Measurements from ENCODE around the gene SERINC3. TPM values are rescaled to one million over a fixed set of nuclear protein-coding genes. Genes with fewer than 3 reads are reported as not detected.

Gene SERINC3
- total RNA-seq, 1 experiment from 2014 or later = 41.3 TPM

DNA sequence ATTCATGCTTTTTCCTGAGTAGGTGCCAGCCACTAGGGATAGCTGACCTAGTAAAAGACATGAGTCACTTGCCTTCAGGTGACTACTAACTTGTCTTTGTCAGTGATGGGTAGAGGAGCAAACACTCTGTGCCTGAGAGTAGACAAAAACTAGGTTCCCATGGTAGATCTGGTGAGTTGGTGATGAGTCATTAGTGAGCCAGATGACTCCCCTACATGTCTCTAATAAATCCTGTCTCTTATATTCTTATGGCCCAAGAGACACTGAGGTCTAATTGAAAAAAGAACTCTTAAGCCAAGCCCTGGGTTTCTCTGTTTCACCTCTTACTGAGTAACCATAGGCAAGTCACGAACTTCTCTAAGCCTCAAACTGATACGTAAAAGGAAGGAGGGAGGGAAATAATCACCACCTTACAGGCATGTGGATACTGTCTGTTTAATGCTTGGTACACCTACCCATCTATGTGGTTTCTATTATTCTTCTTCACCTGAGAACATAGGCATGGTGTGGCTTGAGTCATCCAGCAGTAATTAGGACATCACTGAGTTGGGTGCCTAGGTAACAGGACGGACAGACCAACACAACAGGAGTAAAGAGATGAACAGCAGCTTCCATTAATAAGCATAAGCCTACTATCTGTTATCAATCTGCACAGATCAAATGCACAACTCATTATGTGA lies 25.9 kb downstream of the SERINC3 start (continued):
- TF ChIP-seq, protein P1, sequence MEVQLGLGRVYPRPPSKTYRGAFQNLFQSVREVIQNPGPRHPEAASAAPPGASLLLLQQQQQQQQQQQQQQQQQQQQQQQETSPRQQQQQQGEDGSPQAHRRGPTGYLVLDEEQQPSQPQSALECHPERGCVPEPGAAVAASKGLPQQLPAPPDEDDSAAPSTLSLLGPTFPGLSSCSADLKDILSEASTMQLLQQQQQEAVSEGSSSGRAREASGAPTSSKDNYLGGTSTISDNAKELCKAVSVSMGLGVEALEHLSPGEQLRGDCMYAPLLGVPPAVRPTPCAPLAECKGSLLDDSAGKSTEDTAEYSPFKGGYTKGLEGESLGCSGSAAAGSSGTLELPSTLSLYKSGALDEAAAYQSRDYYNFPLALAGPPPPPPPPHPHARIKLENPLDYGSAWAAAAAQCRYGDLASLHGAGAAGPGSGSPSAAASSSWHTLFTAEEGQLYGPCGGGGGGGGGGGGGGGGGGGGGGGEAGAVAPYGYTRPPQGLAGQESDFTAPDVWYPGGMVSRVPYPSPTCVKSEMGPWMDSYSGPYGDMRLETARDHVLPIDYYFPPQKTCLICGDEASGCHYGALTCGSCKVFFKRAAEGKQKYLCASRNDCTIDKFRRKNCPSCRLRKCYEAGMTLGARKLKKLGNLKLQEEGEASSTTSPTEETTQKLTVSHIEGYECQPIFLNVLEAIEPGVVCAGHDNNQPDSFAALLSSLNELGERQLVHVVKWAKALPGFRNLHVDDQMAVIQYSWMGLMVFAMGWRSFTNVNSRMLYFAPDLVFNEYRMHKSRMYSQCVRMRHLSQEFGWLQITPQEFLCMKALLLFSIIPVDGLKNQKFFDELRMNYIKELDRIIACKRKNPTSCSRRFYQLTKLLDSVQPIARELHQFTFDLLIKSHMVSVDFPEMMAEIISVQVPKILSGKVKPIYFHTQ (CRISPR knock-in tag; IDR thresholded peaks at IDR 0.05) = no peak
- TF ChIP-seq SMAD4 (CRISPR knock-in tag; IDR thresholded peaks at IDR 0.05) (no peak), FOXP1 (CRISPR knock-in tag; IDR thresholded peaks at IDR 0.05; ENCODE audit: borderline replicate concordance) (no peak), MLX (CRISPR knock-in tag; IDR thresholded peaks at IDR 0.05) (no peak), ZNF219 (CRISPR knock-in tag; IDR thresholded peaks at IDR 0.05; ENCODE audit: borderline replicate concordance) (no peak), IRF1 (CRISPR knock-in tag; IDR thresholded peaks at IDR 0.05) (no peak)
- TF ChIP-seq, protein P2, sequence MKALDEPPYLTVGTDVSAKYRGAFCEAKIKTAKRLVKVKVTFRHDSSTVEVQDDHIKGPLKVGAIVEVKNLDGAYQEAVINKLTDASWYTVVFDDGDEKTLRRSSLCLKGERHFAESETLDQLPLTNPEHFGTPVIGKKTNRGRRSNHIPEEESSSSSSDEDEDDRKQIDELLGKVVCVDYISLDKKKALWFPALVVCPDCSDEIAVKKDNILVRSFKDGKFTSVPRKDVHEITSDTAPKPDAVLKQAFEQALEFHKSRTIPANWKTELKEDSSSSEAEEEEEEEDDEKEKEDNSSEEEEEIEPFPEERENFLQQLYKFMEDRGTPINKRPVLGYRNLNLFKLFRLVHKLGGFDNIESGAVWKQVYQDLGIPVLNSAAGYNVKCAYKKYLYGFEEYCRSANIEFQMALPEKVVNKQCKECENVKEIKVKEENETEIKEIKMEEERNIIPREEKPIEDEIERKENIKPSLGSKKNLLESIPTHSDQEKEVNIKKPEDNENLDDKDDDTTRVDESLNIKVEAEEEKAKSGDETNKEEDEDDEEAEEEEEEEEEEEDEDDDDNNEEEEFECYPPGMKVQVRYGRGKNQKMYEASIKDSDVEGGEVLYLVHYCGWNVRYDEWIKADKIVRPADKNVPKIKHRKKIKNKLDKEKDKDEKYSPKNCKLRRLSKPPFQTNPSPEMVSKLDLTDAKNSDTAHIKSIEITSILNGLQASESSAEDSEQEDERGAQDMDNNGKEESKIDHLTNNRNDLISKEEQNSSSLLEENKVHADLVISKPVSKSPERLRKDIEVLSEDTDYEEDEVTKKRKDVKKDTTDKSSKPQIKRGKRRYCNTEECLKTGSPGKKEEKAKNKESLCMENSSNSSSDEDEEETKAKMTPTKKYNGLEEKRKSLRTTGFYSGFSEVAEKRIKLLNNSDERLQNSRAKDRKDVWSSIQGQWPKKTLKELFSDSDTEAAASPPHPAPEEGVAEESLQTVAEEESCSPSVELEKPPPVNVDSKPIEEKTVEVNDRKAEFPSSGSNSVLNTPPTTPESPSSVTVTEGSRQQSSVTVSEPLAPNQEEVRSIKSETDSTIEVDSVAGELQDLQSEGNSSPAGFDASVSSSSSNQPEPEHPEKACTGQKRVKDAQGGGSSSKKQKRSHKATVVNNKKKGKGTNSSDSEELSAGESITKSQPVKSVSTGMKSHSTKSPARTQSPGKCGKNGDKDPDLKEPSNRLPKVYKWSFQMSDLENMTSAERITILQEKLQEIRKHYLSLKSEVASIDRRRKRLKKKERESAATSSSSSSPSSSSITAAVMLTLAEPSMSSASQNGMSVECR (CRISPR knock-in tag; IDR thresholded peaks at IDR 0.05; ENCODE audit: borderline replicate concordance) = no peak

GRCh38 chr20:44495257-44495656 lies 26.6 kb downstream of the SERINC3 start:
- Mint-ChIP-seq H3K36me3 (peaks cover 44% of the 10 kb centered on the region), H3K4me3 (no peak overlapping the region), H3K4me1 (no peaks in the 10 kb centered on the region), H3K9me3 (no peaks in the 10 kb centered on the region), H3K27me3 (ENCODE audit: low read depth) (no peaks in the 10 kb centered on the region), H3K27ac (no peak overlapping the region)
- CTCF ChIA-PET = no interaction called here
- ATAC-seq = no peak
- POLR2A ChIA-PET = no interaction called here
- DNase-seq (ENCODE audit: low spot score) = no peak
- peak; percentile 84 for TF ChIP-seq GABPB1 (CRISPR knock-in tag; IDR thresholded peaks at IDR 0.05)
- TF ChIP-seq NR1H2 (CRISPR knock-in tag; IDR thresholded peaks at IDR 0.05) = no peak

DNA sequence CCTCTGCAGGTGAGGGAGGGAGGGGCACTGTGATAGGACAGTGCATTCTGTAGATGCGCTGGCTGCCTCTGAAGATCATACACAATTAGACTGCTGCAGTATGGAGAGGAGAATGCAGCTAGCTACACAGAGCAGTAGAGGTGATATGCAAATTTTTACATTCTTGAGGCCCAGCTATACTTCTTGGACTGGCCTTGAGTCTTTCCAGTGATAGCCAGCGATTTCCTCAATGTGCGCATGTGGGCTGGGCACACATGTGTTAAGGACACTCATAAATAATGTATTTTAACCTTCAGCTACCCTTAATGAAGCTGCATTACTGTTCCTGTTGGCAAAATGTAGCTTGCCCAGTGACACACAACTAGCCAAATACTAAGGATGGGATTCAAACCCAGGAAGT lies 27.2 kb downstream of the SERINC3 start:
- POLR2A ChIA-PET = interaction anchor here (0.6 kb wide), 1 partner anchor 129 kb away, joined by 4 read pairs; no protein-coding TSS in a partner anchor
- TF ChIP-seq ZNF671 (CRISPR knock-in tag; IDR thresholded peaks at IDR 0.05) = no peak
- no peak for TF ChIP-seq ZMAT4 (CRISPR knock-in tag; IDR thresholded peaks at IDR 0.05)
- TF ChIP-seq TEAD4 (CRISPR knock-in tag; IDR thresholded peaks at IDR 0.05) = no peak
- no peak for TF ChIP-seq IRF1 (CRISPR knock-in tag; IDR thresholded peaks at IDR 0.05)
- no peak for TF ChIP-seq HMGA2 (CRISPR knock-in tag; IDR thresholded peaks at IDR 0.05)
- no peak for TF ChIP-seq KAT7 (CRISPR knock-in tag; IDR thresholded peaks at IDR 0.05; ENCODE audit: borderline replicate concordance)
- TF ChIP-seq, protein P3, sequence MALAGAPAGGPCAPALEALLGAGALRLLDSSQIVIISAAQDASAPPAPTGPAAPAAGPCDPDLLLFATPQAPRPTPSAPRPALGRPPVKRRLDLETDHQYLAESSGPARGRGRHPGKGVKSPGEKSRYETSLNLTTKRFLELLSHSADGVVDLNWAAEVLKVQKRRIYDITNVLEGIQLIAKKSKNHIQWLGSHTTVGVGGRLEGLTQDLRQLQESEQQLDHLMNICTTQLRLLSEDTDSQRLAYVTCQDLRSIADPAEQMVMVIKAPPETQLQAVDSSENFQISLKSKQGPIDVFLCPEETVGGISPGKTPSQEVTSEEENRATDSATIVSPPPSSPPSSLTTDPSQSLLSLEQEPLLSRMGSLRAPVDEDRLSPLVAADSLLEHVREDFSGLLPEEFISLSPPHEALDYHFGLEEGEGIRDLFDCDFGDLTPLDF (CRISPR knock-in tag; IDR thresholded peaks at IDR 0.05) = no peak
- no peak for TF ChIP-seq ATF2 (CRISPR knock-in tag; IDR thresholded peaks at IDR 0.05; ENCODE audit: borderline replicate concordance, low read depth)
- TF ChIP-seq, protein P4, sequence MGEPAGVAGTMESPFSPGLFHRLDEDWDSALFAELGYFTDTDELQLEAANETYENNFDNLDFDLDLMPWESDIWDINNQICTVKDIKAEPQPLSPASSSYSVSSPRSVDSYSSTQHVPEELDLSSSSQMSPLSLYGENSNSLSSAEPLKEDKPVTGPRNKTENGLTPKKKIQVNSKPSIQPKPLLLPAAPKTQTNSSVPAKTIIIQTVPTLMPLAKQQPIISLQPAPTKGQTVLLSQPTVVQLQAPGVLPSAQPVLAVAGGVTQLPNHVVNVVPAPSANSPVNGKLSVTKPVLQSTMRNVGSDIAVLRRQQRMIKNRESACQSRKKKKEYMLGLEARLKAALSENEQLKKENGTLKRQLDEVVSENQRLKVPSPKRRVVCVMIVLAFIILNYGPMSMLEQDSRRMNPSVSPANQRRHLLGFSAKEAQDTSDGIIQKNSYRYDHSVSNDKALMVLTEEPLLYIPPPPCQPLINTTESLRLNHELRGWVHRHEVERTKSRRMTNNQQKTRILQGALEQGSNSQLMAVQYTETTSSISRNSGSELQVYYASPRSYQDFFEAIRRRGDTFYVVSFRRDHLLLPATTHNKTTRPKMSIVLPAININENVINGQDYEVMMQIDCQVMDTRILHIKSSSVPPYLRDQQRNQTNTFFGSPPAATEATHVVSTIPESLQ (CRISPR knock-in tag; IDR thresholded peaks at IDR 0.05) = no peak
- TF ChIP-seq NR1H2 (CRISPR knock-in tag; IDR thresholded peaks at IDR 0.05) = no peak

More for the DNA sequence above, 27.2 kb downstream of the SERINC3 start:
- no peak overlapping the region for H3K4me3 Mint-ChIP-seq
- no peaks in the 10 kb centered on the region for H3K4me1 Mint-ChIP-seq
- ATAC-seq = no peak
- peaks cover 44% of the 10 kb centered on the region for H3K36me3 Mint-ChIP-seq
- H3K27me3 Mint-ChIP-seq (ENCODE audit: low read depth) = no peaks in the 10 kb centered on the region
- no peak for DNase-seq (ENCODE audit: low spot score)
- no peaks in the 10 kb centered on the region for H3K9me3 Mint-ChIP-seq
- no peak overlapping the region for H3K27ac Mint-ChIP-seq
- CTCF ChIA-PET = no interaction called here

All from WTC11 (cell line).